Thyroid gland (tissue), 4 donors: ENCODE data around the gene SORCS2. TPM values are rescaled to one million over a fixed set of nuclear protein-coding genes. Genes with fewer than 3 reads are reported as not detected.
A peak's percentile ranks its signal among the peaks of the same experiment; 100 is the strongest.

Experiments
- DNase-seq, 2 donors: peaks; one replicate each; pipeline ENCODE4 v3.0.0-alpha.2; 2019
- H3K27ac ChIP-seq, 3 donors: fragments of 200-600 bp; sonication (generic); 1 replicate in 2 of 3; 2 replicates in 1 of 3; pipeline ENCODE4 v1.5.1; 2016 to 2019; ENCODE audit warnings: mild to moderate bottlenecking in 1 of 3, moderate library complexity in 1 of 3
- H3K27me3 ChIP-seq: fragments of 200-600 bp; sonication (generic); one replicate; pipeline ENCODE4 v1.5.1; 2019
- H3K36me3 ChIP-seq, 2 donors: fragments of 200-600 bp; sonication (generic); one replicate each; pipeline ENCODE4 v1.5.1; 2016 to 2019
- H3K4me1 ChIP-seq, 2 donors: fragments of 200-600 bp; sonication (generic); one replicate each; pipeline ENCODE4 v1.5.1; 2017 to 2019
- H3K4me3 ChIP-seq, 3 donors: fragments of 200-600 bp; sonication (generic); replicated peaks in 1 of 3; 1 replicate in 2 of 3; 2 replicates in 1 of 3; pipeline ENCODE4 v1.5.1; 2016; ENCODE audit warnings: mild to moderate bottlenecking in 1 of 3
- H3K9me3 ChIP-seq: fragments of 200-600 bp; sonication (generic); one replicate; pipeline ENCODE4 v1.5.1; 2017
- POLR2A ChIP-seq, 2 donors: fragments of 450-650 bp; IDR thresholded peaks; one replicate each; pipeline ENCODE4 v1.6.1; 2017; ENCODE audit warnings: antibody characterized with exemption in 2 of 2, mild to moderate bottlenecking in 2 of 2, moderate library complexity in 1 of 2
- WGBS, 2 donors: methylation state at CpG; one replicate each; pipeline ENCODE4 v1.1.5; 2017; 5-methylcytosine and 5-hydroxymethylcytosine counted together
- intact Hi-C: fragments of 100-400 bp; cut with DNase I; formaldehyde crosslinking; loops from one replicate; pipeline ENCODE4 v1.15.1; 2023
- total RNA-seq, 4 donors: library from RNA; depleted of rRNA; stranded (reverse); fragments of >200 nt; gene quantifications; one replicate each; pipeline ENCODE4 v1.2.3, GENCODE V29; 2016
- TF ChIP-seq, protein P1 (sequence below), 6 experiments: fragments of 200-600 bp in 3 of 6; fragments of 450-650 bp in 3 of 6; sonication (generic) in 3 of 6; IDR thresholded peaks; one replicate each; pipeline ENCODE4 v1.5.1; 2016 to 2019; ENCODE audit warnings: antibody characterized with exemption in 6 of 6, mild to moderate bottlenecking in 2 of 6, inconsistent platforms in 1 of 6, moderate library complexity in 1 of 6

SORCS2 gene
- total RNA-seq, 4 donors from 2014 or later = 1.7 to 13.6 (median 3.6) TPM

DNA sequence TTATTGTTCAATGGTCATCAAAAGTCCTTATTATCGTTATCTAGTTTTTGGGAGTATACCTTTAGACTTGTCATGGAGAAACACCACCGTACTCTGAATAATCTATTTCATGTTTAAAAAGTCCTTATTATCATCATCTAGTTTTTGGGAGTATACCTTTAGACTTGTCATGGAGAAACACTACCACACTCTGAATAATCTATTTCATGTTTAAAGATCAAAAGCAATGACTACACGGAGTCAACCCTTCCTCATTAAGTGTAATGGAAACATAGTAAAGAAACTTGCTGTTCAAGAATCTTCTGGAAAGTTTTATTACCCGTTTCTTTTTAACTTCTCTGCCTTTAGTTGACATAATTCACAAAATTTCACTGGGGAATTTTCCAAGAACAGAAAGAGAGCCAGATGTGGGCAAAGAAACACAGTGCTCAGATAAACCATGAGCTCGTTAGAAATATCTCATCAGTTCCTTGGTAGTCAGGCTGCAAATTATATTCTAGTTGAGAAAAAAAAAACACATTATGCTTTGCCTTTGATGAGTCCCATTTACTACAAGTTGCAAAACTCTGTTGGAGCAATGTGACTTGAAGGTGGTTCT is 588.5 kb downstream of the SORCS2 start:
- Histone ChIP-seq H3K4me1 (peaks cover 2 to 16% of the 10 kb centered on the region in 2 donors), H3K36me3 (peaks cover 0 to 9% of the 10 kb centered on the region in 2 donors), H3K9me3 (no peaks in the 10 kb centered on the region), H3K4me3 (no peak overlapping the region), H3K27me3 (no peaks in the 10 kb centered on the region), H3K27ac (peak overlapping the region in 1 of 3 donors; percentile 18)
- DNase-seq = no peak
- TF ChIP-seq POLR2A (IDR thresholded peaks at IDR 0.05) = no peak
- TF ChIP-seq, protein P1, sequence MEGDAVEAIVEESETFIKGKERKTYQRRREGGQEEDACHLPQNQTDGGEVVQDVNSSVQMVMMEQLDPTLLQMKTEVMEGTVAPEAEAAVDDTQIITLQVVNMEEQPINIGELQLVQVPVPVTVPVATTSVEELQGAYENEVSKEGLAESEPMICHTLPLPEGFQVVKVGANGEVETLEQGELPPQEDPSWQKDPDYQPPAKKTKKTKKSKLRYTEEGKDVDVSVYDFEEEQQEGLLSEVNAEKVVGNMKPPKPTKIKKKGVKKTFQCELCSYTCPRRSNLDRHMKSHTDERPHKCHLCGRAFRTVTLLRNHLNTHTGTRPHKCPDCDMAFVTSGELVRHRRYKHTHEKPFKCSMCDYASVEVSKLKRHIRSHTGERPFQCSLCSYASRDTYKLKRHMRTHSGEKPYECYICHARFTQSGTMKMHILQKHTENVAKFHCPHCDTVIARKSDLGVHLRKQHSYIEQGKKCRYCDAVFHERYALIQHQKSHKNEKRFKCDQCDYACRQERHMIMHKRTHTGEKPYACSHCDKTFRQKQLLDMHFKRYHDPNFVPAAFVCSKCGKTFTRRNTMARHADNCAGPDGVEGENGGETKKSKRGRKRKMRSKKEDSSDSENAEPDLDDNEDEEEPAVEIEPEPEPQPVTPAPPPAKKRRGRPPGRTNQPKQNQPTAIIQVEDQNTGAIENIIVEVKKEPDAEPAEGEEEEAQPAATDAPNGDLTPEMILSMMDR (IDR thresholded peaks at IDR 0.05) = no peak
- intact Hi-C loops = no loop called here
- WGBS, 2 donors = 77 to 83% methylated on average over 5 of the region's 5 CpGs

DNA sequence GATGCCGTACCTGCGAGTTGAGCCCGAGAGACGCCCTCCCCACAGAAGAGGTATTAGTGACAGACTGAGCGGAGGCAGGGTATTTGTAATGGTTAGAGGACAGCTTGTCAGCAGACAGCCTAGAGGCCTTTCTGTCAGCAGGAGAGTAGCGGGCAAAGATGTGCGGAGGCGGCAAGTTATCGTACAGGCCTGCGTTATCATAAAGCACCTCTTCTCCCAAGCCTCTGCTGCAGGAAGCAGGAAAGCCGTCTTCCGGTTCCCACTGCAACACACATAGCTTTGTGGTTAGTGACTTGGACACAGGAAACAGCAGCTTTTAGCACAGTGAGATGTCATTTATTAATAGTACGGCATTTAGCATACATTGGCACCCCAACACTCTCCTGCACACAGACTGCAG is 589.0 kb downstream of the SORCS2 start:
- Histone ChIP-seq H3K27me3 (no peaks in the 10 kb centered on the region), H3K4me3 (no peak overlapping the region), H3K27ac (peak overlapping the region in 1 of 3 donors; percentile 18), H3K9me3 (no peaks in the 10 kb centered on the region), H3K4me1 (peaks cover 5 to 16% of the 10 kb centered on the region in 2 donors), H3K36me3 (peaks cover 0 to 9% of the 10 kb centered on the region in 2 donors)
- 61 to 80% methylated on average over 13 of the region's 13 CpGs for WGBS, 2 donors
- TF ChIP-seq, protein P1 (IDR thresholded peaks at IDR 0.05) = no peak
- no peak for TF ChIP-seq POLR2A (IDR thresholded peaks at IDR 0.05)
- intact Hi-C loops = no loop called here
- DNase-seq = no peak

DNA sequence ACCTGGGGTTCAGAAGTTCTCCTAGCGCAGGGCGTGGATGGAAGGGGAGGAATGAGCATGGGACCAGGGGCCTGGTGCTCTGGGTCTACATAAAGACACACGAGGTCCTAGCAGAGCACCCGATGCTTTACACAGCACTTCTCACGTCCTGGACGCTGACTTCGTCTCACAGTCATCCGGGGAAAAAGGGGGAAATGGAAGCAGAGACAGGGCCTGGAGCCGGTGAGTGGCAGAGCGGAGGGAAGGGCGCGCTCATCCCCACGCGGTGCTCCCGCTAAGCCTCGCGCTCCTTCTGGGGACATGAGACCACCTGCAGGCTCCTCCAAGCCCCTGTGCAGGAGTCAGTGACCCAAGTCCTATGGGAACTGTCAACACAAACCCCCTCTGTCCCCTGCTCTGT is 589.7 kb downstream of the SORCS2 start:
- Histone ChIP-seq H3K36me3 (peaks cover 0 to 9% of the 10 kb centered on the region in 2 donors), H3K27me3 (no peaks in the 10 kb centered on the region), H3K4me3 (no peak overlapping the region), H3K27ac (peak overlapping the region in 1 of 3 donors; percentile 26), H3K9me3 (no peaks in the 10 kb centered on the region), H3K4me1 (peaks cover 5 to 16% of the 10 kb centered on the region in 2 donors)
- TF ChIP-seq, protein P1 (IDR thresholded peaks at IDR 0.05) = no peak
- TF ChIP-seq POLR2A (IDR thresholded peaks at IDR 0.05) = no peak
- DNase-seq = no peak
- WGBS, 2 donors = 81 to 89% methylated on average over 17 of the region's 17 CpGs
- intact Hi-C loops = no loop called here

DNA sequence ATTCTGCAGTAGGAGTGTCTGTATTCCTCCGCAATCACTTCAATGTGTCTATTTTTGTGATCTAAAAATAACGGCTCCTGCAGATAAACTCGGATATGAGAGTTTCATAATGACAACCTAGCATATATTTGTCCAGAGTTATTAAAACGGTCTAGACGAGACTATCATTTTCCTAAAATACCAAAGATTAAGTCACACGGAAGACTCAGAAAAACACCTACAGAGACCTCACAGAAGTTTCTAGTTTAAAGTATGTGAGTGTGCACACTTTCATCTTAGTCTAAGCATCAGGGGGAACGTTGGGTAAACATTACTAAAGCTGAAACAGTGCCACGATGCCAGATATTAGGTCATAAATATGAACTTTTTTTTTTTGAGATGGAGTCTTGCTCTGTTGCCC is 590.4 kb downstream of the SORCS2 start:
- WGBS, 2 donors = 78 to 79% methylated on average over 8 of the region's 8 CpGs
- no peak for DNase-seq
- no peak overlapping the region for H3K4me3 ChIP-seq
- H3K9me3 ChIP-seq = no peaks in the 10 kb centered on the region
- TF ChIP-seq, protein P1 (IDR thresholded peaks at IDR 0.05) = no peak
- TF ChIP-seq POLR2A (IDR thresholded peaks at IDR 0.05) = no peak
- H3K36me3 ChIP-seq = peaks cover 0 to 2% of the 10 kb centered on the region in 2 donors
- intact Hi-C loops = no loop called here
- H3K27me3 ChIP-seq = no peaks in the 10 kb centered on the region
- H3K4me1 ChIP-seq = peaks cover 5 to 16% of the 10 kb centered on the region in 2 donors
- no peak overlapping the region for H3K27ac ChIP-seq

- Histone ChIP-seq H3K36me3 (no peaks in the 10 kb centered on the region), H3K9me3 (no peaks in the 10 kb centered on the region), H3K27ac (no peak overlapping the region), H3K4me3 (no peak overlapping the region), H3K27me3 (no peaks in the 10 kb centered on the region), H3K4me1 (peaks cover 7 to 20% of the 10 kb centered on the region in 2 donors)
- TF ChIP-seq, protein P1 (IDR thresholded peaks at IDR 0.05) = no peak
- no peak for TF ChIP-seq POLR2A (IDR thresholded peaks at IDR 0.05)
- intact Hi-C loops = no loop called here
- DNase-seq = no peak
- 95 to 98% methylated on average over 8 of the region's 8 CpGs for WGBS, 2 donors
These were observed 591.2 kb downstream of the SORCS2 start for GRCh38 chr4:7783541-7783940.
